Heart left ventricle (tissue), 16 donors: Measurements from ENCODE around the gene RNF2. TPM values are rescaled to one million over a fixed set of nuclear protein-coding genes. Genes with fewer than 3 reads are reported as not detected.

Experiments used
- ATAC-seq, 4 donors: fragments of 200-7000 bp; cut with Tn5 transposase; one replicate each; pipeline ENCODE4 v1.9.1; 2020 to 2022; ENCODE audit warnings: moderate library complexity in 4 of 4, mild to moderate bottlenecking in 3 of 4, moderate number of reproducible peaks in 1 of 4
- DNase-seq, 5 donors: peaks; one replicate each; pipeline ENCODE4 v3.0.0-alpha.2; 2020
- H3K27ac ChIP-seq, 12 donors: fragments of 200-600 bp; sonication (generic) in 4 of 12; one replicate each; pipeline versions ENCODE4 v1.5.0 to v1.8.0; 2016 to 2022; ENCODE audit warnings: mild to moderate bottlenecking in 2 of 12
- H3K27me3 ChIP-seq, 9 donors: fragments of 200-600 bp; sonication (generic) in 2 of 9; one replicate each; pipeline versions ENCODE4 v1.5.1 to v1.8.0; 2016 to 2022; ENCODE audit warnings: mild to moderate bottlenecking in 3 of 9
- H3K36me3 ChIP-seq, 9 donors: fragments of 200-600 bp; sonication (generic) in 2 of 9; one replicate each; pipeline versions ENCODE4 v1.5.0 to v1.8.0; 2018 to 2022; ENCODE audit warnings: mild to moderate bottlenecking in 2 of 9
- H3K4me1 ChIP-seq, 12 donors: fragments of 200-600 bp; sonication (generic) in 4 of 12; one replicate each; pipeline versions ENCODE4 v1.5.0 to v1.8.0; 2016 to 2022; ENCODE audit warnings: mild to moderate bottlenecking in 3 of 12
- H3K4me3 ChIP-seq, 12 donors: fragments of 200-600 bp; sonication (generic) in 4 of 12; one replicate each; pipeline versions ENCODE4 v1.5.0 to v1.8.0; 2017 to 2022; ENCODE audit warnings: mild to moderate bottlenecking in 9 of 12, moderate library complexity in 4 of 12
- H3K9me3 ChIP-seq, 12 donors: fragments of 200-600 bp; sonication (generic) in 4 of 12; one replicate each; pipeline versions ENCODE4 v1.5.0 to v1.8.0; 2016 to 2022; ENCODE audit warnings: mild to moderate bottlenecking in 1 of 12
- CTCF ChIP-seq, 12 donors: fragments of 200-600 bp; sonication (generic) in 4 of 12; IDR thresholded peaks; one replicate each; pipeline versions ENCODE4 v1.5.0 to v1.8.0; 2018 to 2022; ENCODE audit warnings: antibody characterized with exemption in 12 of 12, mild to moderate bottlenecking in 5 of 12
- POLR2A ChIP-seq, 2 donors: fragments of 450-650 bp; IDR thresholded peaks; one replicate each; pipeline ENCODE4 v1.6.1; 2017; ENCODE audit warnings: antibody characterized with exemption in 2 of 2, mild to moderate bottlenecking in 2 of 2, moderate library complexity in 2 of 2
- WGBS, 4 donors: extraction: QIAGEN DNeasy Blood & Tissue Kit in 2 of 4; methylation state at CpG; one replicate each; pipeline versions ENCODE4 v1.1.5 to v1.1.7; 2013 to 2018; 5-methylcytosine and 5-hydroxymethylcytosine counted together
- intact Hi-C, 10 donors: fragments of 100-400 bp; cut with DNase I; formaldehyde crosslinking; loops; one replicate each; pipeline versions ENCODE4 v1.11.1 to v1.14.2; 2022
- polyA plus RNA-seq, 2 donors: library from polyadenylated mRNA; stranded (reverse); fragments of 200-250 nt; gene quantifications; one replicate each; pipeline ENCODE4 v1.2.3, GENCODE V29; 2013
- total RNA-seq, 9 donors: library from RNA; depleted of rRNA in 2 of 9; stranded (reverse); fragments of >200 nt in 2 of 9; fragmentation: NEBNext Ultra II Directional in 3 of 9; extraction: Animal tissue kit (Norgen Biotek cat#: 25700) in 3 of 9; gene quantifications; one replicate each; pipeline versions ENCODE4 v1.1.0 to v1.2.4, GENCODE V29; 2016 to 2023
- donor health status: ischemic (EF 13 %, LVEDD 7.1; RV severe dilation, severe dysfunction).
- donor health status: healthy with polysubstance abuse.
- donor health status: DM: no; HTN: yes; CAD: no.
- donor health status: DM: no; HTN: no; CAD: no.
- donor health status: ischemic (EF 25% LVEDD 6.9; RV normal size, moderate dysfunction).
- donor health status: ischemic (EF 25% LVEDD 5.7; RV mildly dilated, moderate dysfunction).
- donor health status: healthy.
- donor health status: DM: yes; HTN: yes; CAD: no.
- donor health status: ischemic (EF 35%, LVEDD 5.7; RV mildly dilated, moderate dysfunction).
- donor health status: nonischemic (EF 11% LVEDD 7.7; RV severe dilation, severe dysfunction).
- donor health status: DM: yes; HTN: yes; CAD: no.
- donor health status: PGD.
- donor health status: ischemic (EF 29% LVEDD 5.4; RV normal size, mild dysfunction).
- donor health status: nonischemic (EF 23%, LVEDD 6.1; RV moderate dilation, normal function).

RNF2 gene
- total and polyA plus RNA-seq, 11 donors: 2.7 to 18.6 (median 12.4) TPM

DNA sequence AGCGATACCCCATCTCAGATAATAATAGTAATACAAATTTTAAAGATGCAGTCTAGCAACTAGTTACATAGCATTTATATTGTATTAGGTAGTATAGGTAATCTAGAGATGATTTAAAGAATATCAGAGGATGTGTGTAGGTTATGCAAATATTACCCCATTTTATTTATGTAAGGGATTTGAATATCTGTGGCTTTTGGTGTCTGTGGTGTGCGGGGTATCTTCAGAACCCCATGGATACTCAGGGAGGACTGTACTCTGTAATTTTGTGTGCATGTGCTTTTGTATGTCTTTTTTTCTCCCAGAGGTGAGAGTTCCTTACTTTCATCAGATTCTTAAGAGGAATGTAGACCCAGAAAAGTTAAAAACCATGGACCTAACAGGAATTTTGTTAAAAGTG lies 12.8 kb downstream of the RNF2 start:
- Histone ChIP-seq H3K9me3 (no peaks in the 10 kb centered on the region), H3K27me3 (no peaks in the 10 kb centered on the region), H3K4me1 (peaks cover 0 to 56% (median 28%) of the 10 kb centered on the region in 12 donors), H3K4me3 (no peak overlapping the region), H3K27ac (peak overlapping the region in 1 of 12 donors; percentile 59), H3K36me3 (no peaks in the 10 kb centered on the region)
- intact Hi-C loops: no loop called here
- TF ChIP-seq POLR2A (IDR thresholded peaks at IDR 0.05) (no peak), CTCF (IDR thresholded peaks at IDR 0.05) (no peak)
- DNase-seq (no peak), ATAC-seq (no peak)
- 86 to 93% (median 90%) methylated on average over 2 of the region's 2 CpGs for WGBS, 4 donors

DNA sequence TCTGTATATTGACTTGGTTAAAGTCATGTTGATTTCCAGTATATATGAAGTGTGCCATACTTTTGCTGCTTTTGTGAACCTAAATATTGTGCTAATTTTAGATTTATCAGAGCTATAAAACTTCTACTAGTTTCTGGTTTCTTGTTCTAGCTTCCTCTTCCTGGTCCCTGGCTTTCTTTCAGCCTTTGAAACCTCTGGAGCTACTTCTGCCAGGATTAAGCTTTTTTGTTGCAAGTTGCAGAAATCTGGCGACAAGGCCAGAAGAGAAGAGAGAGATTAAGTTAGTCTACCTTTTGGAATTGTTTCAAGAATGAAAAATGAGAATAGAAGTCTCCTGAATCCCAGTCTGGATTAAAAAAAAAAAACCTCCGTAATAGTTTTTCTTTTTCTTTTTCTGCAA lies 13.5 kb downstream of the RNF2 start:
- ATAC-seq: no peak
- peak overlapping the region in 3 of 12 donors; percentile 0 to 10 (median 7) for H3K4me3 ChIP-seq

DNA sequence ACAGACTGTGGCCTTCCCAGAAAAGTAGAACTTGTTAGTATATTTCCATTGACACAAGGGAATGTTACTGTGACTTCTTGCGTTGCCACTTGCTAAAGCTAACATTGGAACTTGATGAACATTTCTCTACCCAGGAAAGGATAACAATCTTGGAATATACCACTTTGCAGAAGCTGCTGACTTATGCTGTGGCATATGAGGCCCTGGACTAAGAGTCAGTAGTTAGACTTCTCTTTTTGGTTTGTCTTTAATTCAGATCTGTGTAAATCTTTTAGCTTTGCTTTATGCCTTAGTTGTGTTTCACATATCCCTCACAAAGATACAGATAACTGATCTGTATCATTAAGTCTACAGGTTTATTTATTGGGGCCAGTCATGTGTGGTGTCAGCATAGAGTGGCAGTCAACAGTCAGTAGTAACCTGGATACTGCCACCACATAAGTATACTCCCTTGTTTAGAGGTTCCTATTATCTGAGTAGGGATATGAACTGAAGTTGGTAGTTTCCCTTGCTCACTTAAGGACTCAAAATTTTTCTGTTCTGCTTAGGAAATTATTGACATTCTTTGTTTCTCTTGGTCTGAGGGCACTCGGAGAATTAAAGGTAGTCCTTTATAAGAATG lies 14.7 kb downstream of the RNF2 start:
- H3K36me3 ChIP-seq: no peaks in the 10 kb centered on the region
- WGBS, 4 donors: 93 to 98% (median 94%) methylated on average over 2 of the region's 2 CpGs
- no peak overlapping the region for H3K27ac ChIP-seq
- H3K9me3 ChIP-seq: peaks cover 0 to 5% (median 0%) of the 10 kb centered on the region in 12 donors
- H3K4me3 ChIP-seq: no peak overlapping the region
- intact Hi-C loops: no loop called here
- no peak for TF ChIP-seq POLR2A (IDR thresholded peaks at IDR 0.05)
- no peak for TF ChIP-seq CTCF (IDR thresholded peaks at IDR 0.05)
- no peak for DNase-seq
- no peak for ATAC-seq
- H3K27me3 ChIP-seq: no peaks in the 10 kb centered on the region
- H3K4me1 ChIP-seq: peaks cover 0 to 63% (median 31%) of the 10 kb centered on the region in 12 donors

More for the DNA sequence above, 13.5 kb downstream of the RNF2 start:
- no peak for DNase-seq
- H3K36me3 ChIP-seq: no peaks in the 10 kb centered on the region
- H3K27ac ChIP-seq: peak overlapping the region in 1 of 12 donors; percentile 59
- H3K4me1 ChIP-seq: peaks cover 0 to 63% (median 31%) of the 10 kb centered on the region in 12 donors
- intact Hi-C loops: no loop called here
- 31 to 49% (median 38%) methylated on average over 2 of the region's 2 CpGs for WGBS, 4 donors
- TF ChIP-seq POLR2A (IDR thresholded peaks at IDR 0.05): no peak
- TF ChIP-seq CTCF (IDR thresholded peaks at IDR 0.05): no peak
- H3K27me3 ChIP-seq: no peaks in the 10 kb centered on the region
- no peaks in the 10 kb centered on the region for H3K9me3 ChIP-seq

DNA sequence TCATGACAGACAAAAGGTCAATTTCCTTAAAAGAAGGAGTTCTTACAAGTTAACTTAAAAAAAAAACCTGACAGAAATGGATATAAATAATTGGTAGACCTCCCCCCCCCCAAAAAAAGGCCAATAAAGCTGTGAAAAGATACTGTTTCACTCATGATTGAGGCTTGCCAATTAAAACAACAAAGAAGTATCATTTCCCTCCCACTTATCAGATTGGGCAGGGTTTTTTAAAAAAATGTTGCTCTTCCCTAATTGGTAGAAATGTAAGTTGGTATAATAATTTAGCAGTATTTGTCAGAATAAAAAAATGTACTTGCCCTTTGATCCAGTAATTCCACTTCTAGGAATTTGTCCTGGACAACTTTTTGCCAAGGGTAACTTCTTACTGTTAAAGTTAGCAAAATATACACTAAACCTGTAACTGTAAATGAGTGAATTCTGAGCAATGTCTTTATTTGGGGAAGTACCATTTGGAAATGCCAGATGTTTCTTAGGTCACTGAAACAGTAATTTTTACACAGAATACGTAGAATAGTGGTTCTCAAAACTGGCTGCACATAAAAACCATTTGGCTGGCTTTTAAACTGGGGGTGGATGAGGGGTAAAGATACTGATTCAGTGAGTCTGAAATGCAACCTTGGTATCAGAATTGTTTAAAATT lies 17.5 kb downstream of the RNF2 start:
- Histone ChIP-seq H3K4me1 (peaks cover 0 to 71% (median 25%) of the 10 kb centered on the region in 12 donors), H3K9me3 (peaks cover 0 to 5% (median 0%) of the 10 kb centered on the region in 12 donors), H3K27ac (peak overlapping the region in 1 of 12 donors; percentile 7), H3K4me3 (no peak overlapping the region), H3K36me3 (no peaks in the 10 kb centered on the region), H3K27me3 (no peaks in the 10 kb centered on the region)
- DNase-seq (no peak), ATAC-seq (no peak)
- WGBS, 4 donors: 70 to 89% (median 83%) methylated on average over 1 of the region's 1 CpG
- intact Hi-C loops: no loop called here
- TF ChIP-seq POLR2A (IDR thresholded peaks at IDR 0.05) (no peak), CTCF (IDR thresholded peaks at IDR 0.05) (no peak)
